GM21529 (cell line): ENCODE results near the gene PPIP5K1.

ENCODE experiments used
- ATAC-seq: cut with Tn5 transposase; IDR thresholded peaks from one replicate; pipeline ENCODE4 v1.9.1; 2021; ENCODE audit not compliant: unreplicated experiment

Gene PPIP5K1

DNA sequence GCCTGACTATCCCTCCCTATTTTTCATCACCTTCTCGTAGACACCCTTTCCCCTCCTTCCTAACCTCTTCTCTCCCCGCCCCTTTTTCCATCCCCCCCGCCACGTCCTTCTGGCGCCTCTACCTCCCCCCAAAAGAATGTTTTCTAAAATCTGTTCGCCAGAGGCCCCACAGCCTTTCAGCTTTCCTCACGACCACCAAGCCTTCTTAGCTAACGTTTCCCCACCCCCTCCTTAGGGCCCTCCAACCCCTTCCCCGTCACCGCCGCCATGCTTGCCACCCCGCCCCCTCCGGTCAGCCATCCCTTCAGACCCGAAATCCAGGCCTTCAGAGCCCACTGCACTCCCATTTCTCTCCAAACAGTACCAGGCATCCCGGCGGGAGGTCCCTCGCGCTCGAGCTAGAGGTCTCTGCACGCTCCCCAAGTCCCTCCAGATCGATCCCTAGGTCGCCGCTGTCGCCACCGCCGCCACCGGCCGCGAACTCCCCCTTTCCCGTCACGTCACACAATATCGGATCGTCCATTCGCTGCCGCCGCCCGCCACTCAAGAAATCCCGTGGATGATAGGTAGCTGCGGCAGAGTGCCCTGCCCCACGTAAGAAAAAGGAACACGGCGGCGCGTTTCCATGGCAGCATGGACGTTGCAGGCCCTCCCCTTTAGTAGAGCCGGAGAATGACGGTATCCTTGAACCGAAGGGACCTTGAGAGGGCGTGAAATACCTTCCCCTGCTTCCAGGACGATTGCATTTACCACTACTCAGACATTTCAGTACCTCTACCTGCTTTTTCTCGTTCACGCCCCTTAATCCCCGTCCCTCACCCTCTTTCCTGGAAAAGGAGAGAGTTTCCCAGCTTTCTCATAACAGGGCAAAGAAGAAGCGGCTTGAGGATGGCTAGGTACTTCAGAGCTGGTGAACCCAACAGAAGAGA is 97.1 kb downstream of the PPIP5K1 start, which contains the start of gene TP53BP1:
Gene TP53BP1, minus strand, starts transcription at position 484 of the 929 bp plus-strand sequence. Its CDS starts 113 bp downstream, at position 371.
- peak; percentile 98 for ATAC-seq

GRCh38 chr15:43492266-43492665 is 97.7 kb downstream of the PPIP5K1 start:
- ATAC-seq, result no peak

GRCh38 chr15:43489191-43489590 is 100.8 kb downstream of the PPIP5K1 start:
- ATAC-seq, result no peak

DNA sequence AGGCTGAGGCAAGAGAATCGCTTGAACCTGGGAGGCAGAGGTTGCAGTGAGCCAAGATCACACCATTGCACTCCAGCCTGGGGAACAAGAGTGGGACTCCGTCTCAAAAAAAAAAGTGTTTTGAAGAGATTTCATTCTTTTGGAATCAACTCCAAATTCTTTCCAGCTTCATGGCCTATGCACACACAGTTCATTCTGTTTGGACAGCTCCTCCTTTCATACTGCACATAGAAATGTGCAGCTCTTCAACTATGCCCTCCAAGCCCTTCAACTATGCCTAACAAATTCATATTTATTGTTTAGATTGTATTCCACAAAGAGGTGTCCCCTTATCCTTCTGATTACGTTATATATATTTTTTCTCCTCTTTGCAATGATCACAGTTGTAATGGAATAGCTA is 101.2 kb downstream of the PPIP5K1 start:
- no peak for ATAC-seq

GRCh38 chr15:43487271-43487895 is 102.6 kb downstream of the PPIP5K1 start:
- no peak for ATAC-seq

- ATAC-seq, result no peak
Measured at GRCh38 chr15:43484455-43484854, 105.6 kb downstream of the PPIP5K1 start.
